Measurements from ENCODE around the gene NOC3L. TPM values are rescaled to one million over a fixed set of nuclear protein-coding genes. Genes with fewer than 3 reads are reported as not detected.

The NOC3L gene
- total and polyA plus RNA-seq, 2 donors (not counting 3 experiments of a cell fraction or from before 2014, with no cell fraction given), result 4.3 to 20.5 TPM

GRCh38 chr10:94376865-94377264 is 14.1 kb upstream of the NOC3L start:
- no TSS peak for BruUV-seq (replicated peaks)
- FAIRE-seq (no peak), DNase-seq (ENCODE audit: low read depth, low spot score) (no peak)
- Histone ChIP-seq H3K4me3 (replicated peaks in 1 of 3; ENCODE audit: insufficient read depth in 1 of 3, low read depth in 1 of 3, low read length in 3 of 3) (no peak overlapping the region), H3K79me2 (ENCODE audit: control insufficient read depth, insufficient read depth, low read length) (no peaks in the 10 kb centered on the region), H3K9ac (replicated peaks; ENCODE audit: extremely low read depth, insufficient read depth, low read length) (no peak overlapping the region), H4K20me1 (replicated peaks; ENCODE audit: control insufficient read depth, extremely low read depth, insufficient read depth, low read length) (no peaks in the 10 kb centered on the region), H3K4me2 (ENCODE audit: insufficient read depth, low read length) (no peak overlapping the region), H3K9me1 (replicated peaks; ENCODE audit: control insufficient read depth, extremely low read depth, insufficient read depth, low read length) (no peaks in the 10 kb centered on the region), H3K9me3 (replicated peaks; ENCODE audit: control insufficient read depth, insufficient read depth, low read length) (no peaks in the 10 kb centered on the region), H3K4me1 (ENCODE audit: control insufficient read depth, extremely low read depth, insufficient read depth, low read length) (no peaks in the 10 kb centered on the region), H3K36me3 (ENCODE audit: control insufficient read depth in 2 of 2, extremely low read depth in 1 of 2, insufficient read depth in 2 of 2, low read length in 2 of 2) (no peaks in the 10 kb centered on the region), H3K27me3 (ENCODE audit: control insufficient read depth in 2 of 2, insufficient read depth in 2 of 2, low read length in 2 of 2) (peaks cover 0 to 2% of the 10 kb centered on the region in 2 experiments), H2AFZ (ENCODE audit: low read depth, low read length) (no peak overlapping the region), H3K27ac (ENCODE audit: insufficient read depth, low read depth, low read length) (no peak overlapping the region)
- CTCF ChIA-PET, result no interaction called here
- intact Hi-C loops (cut with micrococcal nuclease), result no loop called here
- dilution Hi-C loops (cut with MboI; ENCODE audit: extremely low pct_ligation_motif_present, low sequenced_read_pairs), result no loop called here
- POLR2A ChIA-PET, result interaction anchor here (0.6 kb wide), 1 partner anchor 390 kb away, joined by 5 read pairs; no protein-coding TSS in a partner anchor
- TF ChIP-seq FOS (IDR thresholded peaks at IDR 0.05; ENCODE audit: borderline replicate concordance, insufficient read depth, low read length), result no peak
- TF ChIP-seq POLR2A (IDR thresholded peaks at IDR 0.05; ENCODE audit: low read depth, low read length), result no peak
- no peak for TF ChIP-seq MYC (IDR thresholded peaks at IDR 0.05; ENCODE audit: low read depth, low read length)
- TF ChIP-seq POLR2AphosphoS5 (IDR thresholded peaks at IDR 0.05; ENCODE audit: insufficient read depth, low read depth, low read length), result no peak
- TF ChIP-seq, protein P1, sequence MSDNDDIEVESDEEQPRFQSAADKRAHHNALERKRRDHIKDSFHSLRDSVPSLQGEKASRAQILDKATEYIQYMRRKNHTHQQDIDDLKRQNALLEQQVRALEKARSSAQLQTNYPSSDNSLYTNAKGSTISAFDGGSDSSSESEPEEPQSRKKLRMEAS (IDR thresholded peaks at IDR 0.05; ENCODE audit: insufficient read depth, insufficient read length), result no peak
- no peak for TF ChIP-seq EZH2 (IDR thresholded peaks at IDR 0.05; ENCODE audit: borderline replicate concordance, low read depth, low read length, severe bottlenecking)
- TF ChIP-seq JUN (IDR thresholded peaks at IDR 0.05; ENCODE audit: borderline replicate concordance, insufficient read depth, insufficient read length, low read depth), result no peak
- no peak for TF ChIP-seq GATA2 (IDR thresholded peaks at IDR 0.05; ENCODE audit: insufficient read depth, insufficient read length, low read depth, low read length)
- TF ChIP-seq, protein P2, sequence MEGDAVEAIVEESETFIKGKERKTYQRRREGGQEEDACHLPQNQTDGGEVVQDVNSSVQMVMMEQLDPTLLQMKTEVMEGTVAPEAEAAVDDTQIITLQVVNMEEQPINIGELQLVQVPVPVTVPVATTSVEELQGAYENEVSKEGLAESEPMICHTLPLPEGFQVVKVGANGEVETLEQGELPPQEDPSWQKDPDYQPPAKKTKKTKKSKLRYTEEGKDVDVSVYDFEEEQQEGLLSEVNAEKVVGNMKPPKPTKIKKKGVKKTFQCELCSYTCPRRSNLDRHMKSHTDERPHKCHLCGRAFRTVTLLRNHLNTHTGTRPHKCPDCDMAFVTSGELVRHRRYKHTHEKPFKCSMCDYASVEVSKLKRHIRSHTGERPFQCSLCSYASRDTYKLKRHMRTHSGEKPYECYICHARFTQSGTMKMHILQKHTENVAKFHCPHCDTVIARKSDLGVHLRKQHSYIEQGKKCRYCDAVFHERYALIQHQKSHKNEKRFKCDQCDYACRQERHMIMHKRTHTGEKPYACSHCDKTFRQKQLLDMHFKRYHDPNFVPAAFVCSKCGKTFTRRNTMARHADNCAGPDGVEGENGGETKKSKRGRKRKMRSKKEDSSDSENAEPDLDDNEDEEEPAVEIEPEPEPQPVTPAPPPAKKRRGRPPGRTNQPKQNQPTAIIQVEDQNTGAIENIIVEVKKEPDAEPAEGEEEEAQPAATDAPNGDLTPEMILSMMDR (IDR thresholded peaks at IDR 0.05; ENCODE audit: extremely low read depth in 1 of 2, insufficient read depth in 1 of 2, low read depth in 1 of 2, low read length in 2 of 2), result no peak

Measured in endothelial cell of umbilical vein (primary cell).